ENCODE data around the gene SORCS3.

GRCh38 chr10:104796823-104797222 lies 155.7 kb downstream of the SORCS3 start:
- no peak for TF ChIP-seq CTCF (conservative IDR thresholded peaks at IDR 0.05; ENCODE audit: low read length)
- TF ChIP-seq EZH2phosphoT487 (IDR thresholded peaks at IDR 0.05; ENCODE audit: borderline replicate concordance), result no peak

All from Loucy (cell line).